LNCAP (cell line): Measurements from ENCODE around the gene CAMK2A.

Experiments used
- CTCF ChIP-seq: fragments of 450-650 bp; IDR thresholded peaks from 2 replicates; pipeline ENCODE4 v1.5.1; 2017; ENCODE audit warnings: mild to moderate bottlenecking

Gene CAMK2A

GRCh38 chr5:150289551-150290390, at the start of gene CAMK2A:
Gene CAMK2A, minus strand, starts transcription at chr5:150289773. Its CDS starts 148 bp downstream, at chr5:150289625.
- no peak for TF ChIP-seq CTCF

- no peak for TF ChIP-seq CTCF
Observed at GRCh38 chr5:150339165-150339564, 49.6 kb upstream of the CAMK2A start.

GRCh38 chr5:150338546-150338945, 49.0 kb upstream of the CAMK2A start:
- no peak for TF ChIP-seq CTCF

- TF ChIP-seq CTCF: no peak
Observed at GRCh38 chr5:150335778-150336177, 46.2 kb upstream of the CAMK2A start.

- no peak for TF ChIP-seq CTCF
Observed at GRCh38 chr5:150333400-150333799, 43.8 kb upstream of the CAMK2A start.

GRCh38 chr5:150329881-150330876, 40.6 kb upstream of the CAMK2A start:
- no peak for TF ChIP-seq CTCF

- TF ChIP-seq CTCF: no peak
Observed at GRCh38 chr5:150329038-150329437, 39.5 kb upstream of the CAMK2A start.
